ENCODE measurements around the gene DCLRE1A.
"Not testable (repeated sequence)": the region's sequence is repeated elsewhere in the genome, so short reads cannot be mapped to it uniquely, and the experiment has no call there.

The DCLRE1A gene

DNA sequence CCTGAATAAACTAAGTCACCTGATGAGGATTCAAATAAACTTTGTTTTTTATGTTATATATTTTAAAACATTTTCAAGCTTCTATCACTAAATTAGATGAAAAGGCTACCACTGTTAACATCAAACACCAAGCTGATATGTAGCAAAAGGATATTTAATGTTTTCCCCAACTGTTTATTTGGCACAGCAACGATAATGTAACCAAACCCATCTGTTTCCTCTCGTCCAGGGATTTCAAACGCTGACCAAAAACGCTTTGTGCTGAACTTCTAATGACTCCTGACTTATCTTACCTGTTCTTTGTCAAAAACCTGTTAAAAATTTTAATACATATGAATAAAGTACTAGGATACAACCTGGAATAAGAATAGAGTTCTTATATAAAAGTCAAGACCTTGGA is 30.5 kb downstream of the DCLRE1A start:
- no peaks in the 10 kb centered on the region for H3K36me3 ChIP-seq (ENCODE audit: control insufficient read depth, insufficient read depth, low read length)

DNA sequence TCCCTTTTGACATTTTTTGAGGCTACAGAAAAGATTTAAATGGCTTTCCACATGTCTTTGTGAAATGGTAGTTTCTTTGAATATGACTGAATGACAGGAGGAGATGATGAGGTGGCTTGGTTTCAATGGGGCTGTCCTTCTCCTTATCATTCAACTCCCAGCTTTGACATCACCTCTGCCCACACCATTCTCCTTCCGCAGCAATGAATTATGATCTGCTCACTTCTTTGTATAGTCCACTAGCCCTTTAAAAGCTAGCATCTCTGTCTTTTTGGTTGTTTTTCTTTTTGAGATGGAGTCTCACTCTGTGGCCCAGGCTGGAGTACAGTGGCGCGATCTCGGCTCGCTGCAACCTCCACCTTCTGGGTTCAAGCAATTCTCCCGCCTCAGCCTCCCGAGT is 31.7 kb downstream of the DCLRE1A start:
- no peaks in the 10 kb centered on the region for H3K36me3 ChIP-seq (ENCODE audit: control insufficient read depth, insufficient read depth, low read length)
- DNase-seq (ENCODE audit: extremely low read depth, insufficient read length), result no peak
- no peaks in the 10 kb centered on the region for H3K27me3 ChIP-seq (replicated peaks; ENCODE audit: control insufficient read depth, insufficient read depth, low read length)
- H3K4me3 ChIP-seq (replicated peaks; ENCODE audit: low read depth, low read length), result no peak overlapping the region
- TF ChIP-seq, protein P1, sequence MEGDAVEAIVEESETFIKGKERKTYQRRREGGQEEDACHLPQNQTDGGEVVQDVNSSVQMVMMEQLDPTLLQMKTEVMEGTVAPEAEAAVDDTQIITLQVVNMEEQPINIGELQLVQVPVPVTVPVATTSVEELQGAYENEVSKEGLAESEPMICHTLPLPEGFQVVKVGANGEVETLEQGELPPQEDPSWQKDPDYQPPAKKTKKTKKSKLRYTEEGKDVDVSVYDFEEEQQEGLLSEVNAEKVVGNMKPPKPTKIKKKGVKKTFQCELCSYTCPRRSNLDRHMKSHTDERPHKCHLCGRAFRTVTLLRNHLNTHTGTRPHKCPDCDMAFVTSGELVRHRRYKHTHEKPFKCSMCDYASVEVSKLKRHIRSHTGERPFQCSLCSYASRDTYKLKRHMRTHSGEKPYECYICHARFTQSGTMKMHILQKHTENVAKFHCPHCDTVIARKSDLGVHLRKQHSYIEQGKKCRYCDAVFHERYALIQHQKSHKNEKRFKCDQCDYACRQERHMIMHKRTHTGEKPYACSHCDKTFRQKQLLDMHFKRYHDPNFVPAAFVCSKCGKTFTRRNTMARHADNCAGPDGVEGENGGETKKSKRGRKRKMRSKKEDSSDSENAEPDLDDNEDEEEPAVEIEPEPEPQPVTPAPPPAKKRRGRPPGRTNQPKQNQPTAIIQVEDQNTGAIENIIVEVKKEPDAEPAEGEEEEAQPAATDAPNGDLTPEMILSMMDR (IDR thresholded peaks at IDR 0.05; ENCODE audit: insufficient read depth, low read length, poor library complexity, severe bottlenecking), result no peak

More for the DNA sequence above, 30.5 kb downstream of the DCLRE1A start:
- TF ChIP-seq, protein P1 (IDR thresholded peaks at IDR 0.05; ENCODE audit: insufficient read depth, low read length, poor library complexity, severe bottlenecking), result no peak
- Histone ChIP-seq H3K4me3 (replicated peaks; ENCODE audit: low read depth, low read length) (no peak overlapping the region), H3K27me3 (replicated peaks; ENCODE audit: control insufficient read depth, insufficient read depth, low read length) (no peaks in the 10 kb centered on the region)
- no peak for DNase-seq (ENCODE audit: extremely low read depth, insufficient read length)

DNA sequence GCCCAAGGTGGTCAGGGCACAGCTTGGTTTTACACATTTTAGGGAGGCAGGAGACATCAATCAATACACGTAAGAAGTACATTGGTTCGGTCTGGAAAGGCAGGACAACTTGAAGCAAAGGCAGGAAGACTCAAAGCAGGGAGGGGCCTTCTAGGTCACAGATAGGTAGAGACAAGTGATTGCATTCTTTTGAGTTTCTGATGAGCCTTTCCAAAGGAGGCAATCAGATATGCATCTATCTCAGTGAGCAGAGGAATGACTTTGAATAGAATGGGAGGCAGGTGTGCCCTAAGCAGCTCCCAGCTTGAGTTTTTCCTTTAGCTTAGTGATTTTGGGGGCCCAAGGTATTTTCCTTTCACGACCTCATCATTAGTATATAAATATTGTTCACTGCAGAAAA is 32.6 kb downstream of the DCLRE1A start:
- DNase-seq (ENCODE audit: extremely low read depth, insufficient read length); H3K4me3 ChIP-seq (replicated peaks; ENCODE audit: low read depth, low read length); H3K27me3 ChIP-seq (replicated peaks; ENCODE audit: control insufficient read depth, insufficient read depth, low read length); H3K36me3 ChIP-seq (ENCODE audit: control insufficient read depth, insufficient read depth, low read length): not testable (repeated sequence)

DNA sequence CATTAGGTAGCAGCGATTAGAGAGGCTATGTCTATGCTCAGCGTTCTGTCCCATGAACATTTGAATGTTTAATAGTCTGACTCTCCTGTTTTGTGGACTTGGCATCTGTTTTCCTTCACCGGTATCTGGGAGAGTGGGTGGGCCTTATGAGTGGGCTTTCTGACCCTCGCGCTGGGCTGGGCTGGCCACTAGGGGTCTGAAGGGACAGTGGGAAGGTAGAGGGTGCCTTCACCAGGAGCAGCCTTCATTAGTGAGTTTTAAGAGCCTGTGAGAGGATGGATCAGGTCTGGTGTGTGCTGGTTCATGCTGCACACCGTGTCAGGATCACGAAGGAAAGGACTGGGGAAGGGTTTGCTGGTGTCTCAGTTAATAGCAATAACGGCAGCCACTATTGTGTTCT is 33.4 kb downstream of the DCLRE1A start:
- no peak for DNase-seq (ENCODE audit: extremely low read depth, insufficient read length)
- H3K4me3 ChIP-seq (replicated peaks; ENCODE audit: low read depth, low read length), result no peak overlapping the region
- TF ChIP-seq, protein P1 (IDR thresholded peaks at IDR 0.05; ENCODE audit: insufficient read depth, low read length, poor library complexity, severe bottlenecking), result peak; percentile 30
- no peaks in the 10 kb centered on the region for H3K27me3 ChIP-seq (replicated peaks; ENCODE audit: control insufficient read depth, insufficient read depth, low read length)
- no peaks in the 10 kb centered on the region for H3K36me3 ChIP-seq (ENCODE audit: control insufficient read depth, insufficient read depth, low read length)

DNA sequence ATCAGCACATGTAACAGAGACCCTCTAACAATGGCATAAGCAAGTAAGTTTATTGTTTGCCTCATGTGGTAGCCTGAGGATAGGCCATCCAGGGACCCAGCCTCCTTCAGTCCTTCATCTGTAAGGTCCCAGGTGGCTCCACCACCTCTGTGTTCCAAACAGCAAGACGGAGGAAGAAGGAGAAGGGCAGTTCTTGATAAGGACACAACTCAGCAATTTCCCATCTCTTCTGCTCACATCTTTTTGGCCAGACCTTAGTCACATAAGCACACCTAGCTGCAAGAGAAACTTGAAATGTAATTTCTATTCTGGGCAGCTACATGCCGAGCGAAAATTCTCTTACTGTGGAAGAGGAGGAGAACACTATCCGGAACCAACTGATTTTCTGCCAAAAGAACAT is 33.9 kb downstream of the DCLRE1A start:
- H3K27me3 ChIP-seq (replicated peaks; ENCODE audit: control insufficient read depth, insufficient read depth, low read length), result no peaks in the 10 kb centered on the region
- DNase-seq (ENCODE audit: extremely low read depth, insufficient read length), result no peak
- H3K36me3 ChIP-seq (ENCODE audit: control insufficient read depth, insufficient read depth, low read length), result no peaks in the 10 kb centered on the region
- TF ChIP-seq, protein P1 (IDR thresholded peaks at IDR 0.05; ENCODE audit: insufficient read depth, low read length, poor library complexity, severe bottlenecking), result no peak
- H3K4me3 ChIP-seq (replicated peaks; ENCODE audit: low read depth, low read length), result no peak overlapping the region

DNA sequence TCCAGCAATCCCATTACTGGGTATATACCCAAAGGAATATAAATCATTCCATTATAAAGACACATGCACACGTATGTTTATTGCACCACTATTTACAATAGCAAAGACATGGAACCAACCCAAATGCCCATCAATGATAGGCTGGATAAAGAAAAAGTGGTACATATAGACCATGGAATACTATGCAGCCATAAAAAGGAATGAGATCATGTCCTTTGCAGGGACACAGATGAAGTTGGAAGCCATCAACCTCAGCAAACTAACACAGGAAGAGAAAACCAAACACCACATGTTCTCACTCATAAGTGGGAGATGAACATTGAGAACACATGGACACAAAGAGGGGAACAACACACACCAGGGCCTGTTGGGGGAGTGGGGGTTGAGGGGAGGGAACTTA is 39.2 kb downstream of the DCLRE1A start:
- not testable (repeated sequence) for DNase-seq (ENCODE audit: extremely low read depth, insufficient read length); H3K36me3 ChIP-seq (ENCODE audit: control insufficient read depth, insufficient read depth, low read length); H3K27me3 ChIP-seq (replicated peaks; ENCODE audit: control insufficient read depth, insufficient read depth, low read length); H3K4me3 ChIP-seq (replicated peaks; ENCODE audit: low read depth, low read length)

DNA sequence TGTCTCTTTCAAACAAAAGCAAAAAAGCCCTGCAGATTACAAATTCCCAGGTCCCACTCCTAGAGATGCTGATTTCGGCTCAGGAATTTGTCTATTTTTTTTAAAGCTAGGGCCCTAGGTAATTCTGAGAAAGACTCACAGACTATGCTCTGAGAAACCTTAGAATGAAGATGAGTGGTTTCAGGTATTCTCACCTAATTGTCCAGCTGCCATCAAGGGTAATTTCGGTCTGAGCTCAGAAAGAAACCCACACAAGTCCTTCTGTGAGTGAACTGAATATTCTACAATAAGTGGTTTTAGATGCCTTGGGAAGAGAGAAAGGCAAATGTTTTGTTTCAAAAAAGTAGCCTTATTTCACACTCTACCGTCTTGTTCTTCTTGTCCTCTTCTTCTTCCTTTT is 45.7 kb downstream of the DCLRE1A start:
- H3K36me3 ChIP-seq (ENCODE audit: control insufficient read depth, insufficient read depth, low read length), result no peaks in the 10 kb centered on the region
- no peaks in the 10 kb centered on the region for H3K27me3 ChIP-seq (replicated peaks; ENCODE audit: control insufficient read depth, insufficient read depth, low read length)
- no peak overlapping the region for H3K4me3 ChIP-seq (replicated peaks; ENCODE audit: low read depth, low read length)
- TF ChIP-seq, protein P1 (IDR thresholded peaks at IDR 0.05; ENCODE audit: insufficient read depth, low read length, poor library complexity, severe bottlenecking), result no peak
- DNase-seq (ENCODE audit: extremely low read depth, insufficient read length), result no peak
